H9 (cell line): ENCODE measurements around the gene MYH15. TPM values are rescaled to one million over a fixed set of nuclear protein-coding genes. Genes with fewer than 3 reads are reported as not detected.

ENCODE experiments used
- DNase-seq: peaks from one replicate; pipeline ENCODE4 v3.0.0-alpha.2; 2017
- H2AFZ ChIP-seq: one replicate; pipeline ENCODE4 v1.6.1; 2013; ENCODE audit warnings: mild to moderate bottlenecking, low read length, control low read depth, moderate library complexity
- H2AK5ac ChIP-seq: 2 replicates; pipeline ENCODE4 v1.6.1; 2013; ENCODE audit warnings: low read length, control low read depth, mixed read lengths; ENCODE audit not compliant: insufficient read length
- H2BK120ac ChIP-seq: one replicate; pipeline ENCODE4 v1.6.1; 2013; ENCODE audit warnings: low read depth, mild to moderate bottlenecking, low read length, control low read depth, inconsistent platforms; ENCODE audit not compliant: poor library complexity, severe bottlenecking
- H2BK12ac ChIP-seq: 2 replicates; pipeline ENCODE4 v1.6.1; 2013; ENCODE audit warnings: low read length, control low read depth, mixed read lengths, low read depth; ENCODE audit not compliant: insufficient read length
- H2BK15ac ChIP-seq: 2 replicates; pipeline ENCODE4 v1.6.1; 2013; ENCODE audit warnings: low read depth, low read length, control low read depth
- H2BK20ac ChIP-seq: one replicate; pipeline ENCODE4 v1.6.1; 2013; ENCODE audit warnings: low read depth, mild to moderate bottlenecking, low read length, control low read depth, inconsistent platforms; ENCODE audit not compliant: poor library complexity, severe bottlenecking
- H2BK5ac ChIP-seq: 2 replicates; pipeline ENCODE4 v1.6.1; 2013; ENCODE audit warnings: low read length, control low read depth, mixed read lengths; ENCODE audit not compliant: insufficient read length
- H3K14ac ChIP-seq: 2 replicates; pipeline ENCODE4 v1.6.1; 2013; ENCODE audit warnings: low read length, control low read depth; ENCODE audit not compliant: insufficient read depth
- H3K18ac ChIP-seq: 2 replicates; pipeline ENCODE4 v1.6.1; 2013; ENCODE audit warnings: low read depth, mild to moderate bottlenecking, mixed read lengths, low read length, control low read depth; ENCODE audit not compliant: insufficient read length
- H3K23ac ChIP-seq: 2 replicates; pipeline ENCODE4 v1.6.1; 2013; ENCODE audit warnings: low read length, control low read depth, mixed read lengths, low read depth; ENCODE audit not compliant: insufficient read length
- H3K23me2 ChIP-seq: 2 replicates; pipeline ENCODE4 v1.6.1; 2013; ENCODE audit warnings: low read depth, mild to moderate bottlenecking, mixed read lengths, low read length, control low read depth; ENCODE audit not compliant: insufficient read length, poor library complexity, severe bottlenecking
- H3K27ac ChIP-seq: 2 replicates; pipeline ENCODE4 v1.5.1; 2013; ENCODE audit warnings: low read length, control low read depth, mixed read lengths, low read depth; ENCODE audit not compliant: insufficient read length
- H3K27me3 ChIP-seq: 2 replicates; pipeline ENCODE4 v1.6.1; 2013; ENCODE audit warnings: low read length, control low read depth, inconsistent platforms; ENCODE audit not compliant: insufficient read depth
- H3K4ac ChIP-seq: 2 replicates; pipeline ENCODE4 v1.6.1; 2013; ENCODE audit warnings: low read depth, mild to moderate bottlenecking, control low read depth, inconsistent platforms, low read length, moderate library complexity
- H3K4me1 ChIP-seq: 2 replicates; pipeline ENCODE4 v1.6.1; 2013; ENCODE audit warnings: low read length, control low read depth, inconsistent platforms; ENCODE audit not compliant: insufficient read depth
- H3K4me2 ChIP-seq: 2 replicates; pipeline ENCODE4 v1.6.1; 2013; ENCODE audit warnings: low read length, control low read depth, mixed read lengths; ENCODE audit not compliant: insufficient read length, insufficient read depth
- H3K56ac ChIP-seq: 2 replicates; pipeline ENCODE4 v1.6.1; 2013; ENCODE audit warnings: low read depth, mild to moderate bottlenecking, mixed read lengths, low read length, control low read depth; ENCODE audit not compliant: insufficient read length
- H3K79me1 ChIP-seq: 2 replicates; pipeline ENCODE4 v1.6.1; 2013; ENCODE audit warnings: low read depth, mild to moderate bottlenecking, moderate library complexity, low read length, control low read depth, inconsistent platforms; ENCODE audit not compliant: insufficient read depth, poor library complexity, severe bottlenecking
- H3K79me2 ChIP-seq: 2 replicates; pipeline ENCODE4 v1.6.1; 2013; ENCODE audit warnings: low read length, control low read depth, inconsistent platforms; ENCODE audit not compliant: insufficient read depth
- H3K9ac ChIP-seq: 2 replicates; pipeline ENCODE4 v1.6.1; 2013; ENCODE audit warnings: low read length, control low read depth, mixed read lengths; ENCODE audit not compliant: insufficient read length; ENCODE audit errors: extremely low read depth
- H3K9me3 ChIP-seq: one replicate; pipeline ENCODE4 v1.6.1; 2013; ENCODE audit warnings: low read depth, low read length, inconsistent platforms; ENCODE audit not compliant: control insufficient read depth
- H3T11ph ChIP-seq: one replicate; pipeline ENCODE4 v1.6.1; 2013; ENCODE audit warnings: mild to moderate bottlenecking, low read length, control low read depth, inconsistent platforms
- H4K20me1 ChIP-seq: one replicate; pipeline ENCODE4 v1.6.1; 2013; ENCODE audit not compliant: control insufficient read depth, insufficient read length, insufficient read depth
- H4K5ac ChIP-seq: 2 replicates; pipeline ENCODE4 v1.6.1; 2013; ENCODE audit warnings: low read depth, mild to moderate bottlenecking, mixed read lengths, low read length, control low read depth; ENCODE audit not compliant: insufficient read length
- H4K8ac ChIP-seq: replicated peaks from 2 replicates; pipeline ENCODE4 v1.6.1; 2013; ENCODE audit warnings: low read length, control low read depth, mixed read lengths, low read depth; ENCODE audit not compliant: insufficient read length
- H4K91ac ChIP-seq: 2 replicates; pipeline ENCODE4 v1.6.1; 2013; ENCODE audit warnings: low read depth, mild to moderate bottlenecking, moderate library complexity, mixed read lengths, low read length, control low read depth; ENCODE audit not compliant: insufficient read length
- H3K27ac Mint-ChIP-seq, 3 experiments: 2 replicates in 2 of 3; 3 replicates in 1 of 3; pipeline ENCODE4 v1.8.0; 2020 to 2021; ENCODE audit warnings: mixed read lengths in 3 of 3, mild to moderate bottlenecking in 1 of 3, moderate library complexity in 1 of 3
- H3K27me3 Mint-ChIP-seq: 2 replicates; pipeline ENCODE4 v1.8.0; 2021; ENCODE audit warnings: low read depth, mild to moderate bottlenecking, moderate library complexity, mixed read lengths
- H3K36me3 Mint-ChIP-seq, 3 experiments: 2 replicates in 2 of 3; 3 replicates in 1 of 3; pipeline ENCODE4 v1.8.0; 2020 to 2021; ENCODE audit warnings: low read depth in 3 of 3, mixed read lengths in 3 of 3; ENCODE audit not compliant: insufficient read depth in 1 of 3
- H3K4me1 Mint-ChIP-seq, 2 experiments: 2 replicates each; pipeline ENCODE4 v1.8.0; 2020; ENCODE audit warnings: mixed read lengths in 2 of 2
- H3K4me3 Mint-ChIP-seq, 2 experiments: 2 replicates in 1 of 2; 3 replicates in 1 of 2; pipeline ENCODE4 v1.8.0; 2020 to 2021; ENCODE audit warnings: mild to moderate bottlenecking in 2 of 2, mixed read lengths in 2 of 2, moderate library complexity in 1 of 2
- H3K9me3 Mint-ChIP-seq, 2 experiments: 2 replicates in 1 of 2; 3 replicates in 1 of 2; pipeline ENCODE4 v1.8.0; 2020; ENCODE audit warnings: mild to moderate bottlenecking in 2 of 2, mixed read lengths in 2 of 2, moderate library complexity in 1 of 2
- WGBS: extraction: QIAGEN DNeasy Blood & Tissue Kit; methylation state at CpG from one replicate; pipeline ENCODE4 v1.1.7; 2013; ENCODE audit warnings: missing lambda C conversion rate, low lambda C conversion rate, mixed read lengths; ENCODE audit not compliant: insufficient read length; ENCODE audit errors: extremely low coverage; 5-methylcytosine and 5-hydroxymethylcytosine counted together
- total RNA-seq: library from RNA; stranded (reverse); gene quantifications from 2 replicates; pipeline ENCODE4 v1.2.1, GENCODE V29; 2021
- TF ChIP-seq, protein P1 (sequence below): fragments of 200-600 bp; sonication (generic); conservative IDR thresholded peaks from 3 replicates; pipeline ENCODE4 v1.8.0; 2021; ENCODE audit warnings: antibody characterized with exemption, mild to moderate bottlenecking

MYH15 gene
- total RNA-seq, 1 experiment from 2014 or later, result 0.13 TPM

DNA sequence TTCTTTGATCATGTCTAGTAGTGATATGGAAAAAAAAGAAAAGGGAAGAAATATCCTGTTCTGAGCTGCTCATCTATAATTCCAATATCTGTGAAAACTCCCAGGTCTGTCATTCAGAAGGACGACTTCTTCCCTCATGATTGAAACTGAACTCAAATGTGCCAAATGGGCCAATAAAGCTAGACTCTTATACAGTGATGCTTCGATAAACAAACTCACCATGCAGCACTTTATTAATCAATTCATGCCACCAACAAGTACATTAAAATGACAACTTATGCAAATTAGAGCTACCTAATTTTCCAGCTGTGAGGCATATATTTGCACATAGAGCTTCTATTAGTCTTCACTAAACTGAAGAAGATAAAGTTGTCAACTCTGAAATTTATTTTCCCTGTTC, 15.6 kb upstream of the MYH15 start:
- Mint-ChIP-seq H3K27me3 (no peaks in the 10 kb centered on the region), H3K4me3 (no peak overlapping the region), H3K27ac (no peak overlapping the region), H3K36me3 (no peaks in the 10 kb centered on the region), H3K9me3 (no peaks in the 10 kb centered on the region), H3K4me1 (peaks cover 3 to 12% of the 10 kb centered on the region in 2 experiments; a peak in 3 of 4 replicates)
- no peak overlapping the region for H2BK15ac ChIP-seq
- no peak overlapping the region for H3K27ac ChIP-seq
- no peak overlapping the region for H4K91ac ChIP-seq
- H3K79me1 ChIP-seq, result no peaks in the 10 kb centered on the region
- H2BK5ac ChIP-seq, result no peak overlapping the region
- no peak overlapping the region for H3K4ac ChIP-seq
- no peaks in the 10 kb centered on the region for H3K27me3 ChIP-seq
- DNase-seq, result no peak
- H4K5ac ChIP-seq, result no peak overlapping the region
- H4K20me1 ChIP-seq, result no peaks in the 10 kb centered on the region
- no peak overlapping the region for H3K14ac ChIP-seq
- H2AK5ac ChIP-seq, result no peak overlapping the region
- no peak overlapping the region for H2BK12ac ChIP-seq
- WGBS, result no CpG with 5 or more reads among the region's 2 CpGs
- H3K79me2 ChIP-seq, result no peaks in the 10 kb centered on the region
- no peak overlapping the region for H3K9ac ChIP-seq
- H2BK120ac ChIP-seq, result no peak overlapping the region
- H3K9me3 ChIP-seq, result no peaks in the 10 kb centered on the region
- TF ChIP-seq, protein P1, sequence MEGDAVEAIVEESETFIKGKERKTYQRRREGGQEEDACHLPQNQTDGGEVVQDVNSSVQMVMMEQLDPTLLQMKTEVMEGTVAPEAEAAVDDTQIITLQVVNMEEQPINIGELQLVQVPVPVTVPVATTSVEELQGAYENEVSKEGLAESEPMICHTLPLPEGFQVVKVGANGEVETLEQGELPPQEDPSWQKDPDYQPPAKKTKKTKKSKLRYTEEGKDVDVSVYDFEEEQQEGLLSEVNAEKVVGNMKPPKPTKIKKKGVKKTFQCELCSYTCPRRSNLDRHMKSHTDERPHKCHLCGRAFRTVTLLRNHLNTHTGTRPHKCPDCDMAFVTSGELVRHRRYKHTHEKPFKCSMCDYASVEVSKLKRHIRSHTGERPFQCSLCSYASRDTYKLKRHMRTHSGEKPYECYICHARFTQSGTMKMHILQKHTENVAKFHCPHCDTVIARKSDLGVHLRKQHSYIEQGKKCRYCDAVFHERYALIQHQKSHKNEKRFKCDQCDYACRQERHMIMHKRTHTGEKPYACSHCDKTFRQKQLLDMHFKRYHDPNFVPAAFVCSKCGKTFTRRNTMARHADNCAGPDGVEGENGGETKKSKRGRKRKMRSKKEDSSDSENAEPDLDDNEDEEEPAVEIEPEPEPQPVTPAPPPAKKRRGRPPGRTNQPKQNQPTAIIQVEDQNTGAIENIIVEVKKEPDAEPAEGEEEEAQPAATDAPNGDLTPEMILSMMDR, result no peak
- no peaks in the 10 kb centered on the region for H3K23me2 ChIP-seq
- no peak overlapping the region for H3K56ac ChIP-seq
- H3K4me1 ChIP-seq, result no peaks in the 10 kb centered on the region
- no peak overlapping the region for H3K4me2 ChIP-seq
- no peak overlapping the region for H2BK20ac ChIP-seq
- no peak overlapping the region for H3K23ac ChIP-seq
- no peak overlapping the region for H4K8ac ChIP-seq
- no peak overlapping the region for H2AFZ ChIP-seq
- no peak overlapping the region for H3T11ph ChIP-seq
- no peak overlapping the region for H3K18ac ChIP-seq
